ENCODE data around the gene ROBO2.

Gene ROBO2

DNA sequence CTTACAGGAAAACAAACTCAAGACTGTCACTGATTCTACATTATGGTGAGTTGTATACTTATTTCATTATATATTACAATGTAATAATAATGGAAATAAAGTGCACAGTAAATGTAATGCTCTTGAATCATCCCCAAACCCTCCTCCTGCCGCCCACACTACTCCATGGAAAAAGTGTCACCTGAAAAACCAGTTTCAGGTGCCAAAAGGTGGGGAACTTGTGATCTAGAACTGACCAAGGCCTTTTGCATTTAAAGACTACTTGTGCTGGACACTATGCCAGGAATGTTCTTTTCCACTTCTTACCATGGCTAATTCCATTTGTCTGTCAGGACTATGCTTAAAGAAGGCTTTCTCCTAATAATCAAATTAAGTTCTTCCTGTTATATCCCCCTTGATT, 32.3 kb downstream of the ROBO2 start:
- in situ Hi-C loops (cut with MboI; ENCODE audit: low sequenced_read_pairs, unreplicated experiment): no loop called here
- no peak for TF ChIP-seq CTCF (IDR thresholded peaks at IDR 0.05; ENCODE audit: borderline replicate concordance, control extremely low read depth, extremely low read depth, insufficient read depth, missing control alignments)
- DNase-seq (ENCODE audit: low spot score): no peak

DNA sequence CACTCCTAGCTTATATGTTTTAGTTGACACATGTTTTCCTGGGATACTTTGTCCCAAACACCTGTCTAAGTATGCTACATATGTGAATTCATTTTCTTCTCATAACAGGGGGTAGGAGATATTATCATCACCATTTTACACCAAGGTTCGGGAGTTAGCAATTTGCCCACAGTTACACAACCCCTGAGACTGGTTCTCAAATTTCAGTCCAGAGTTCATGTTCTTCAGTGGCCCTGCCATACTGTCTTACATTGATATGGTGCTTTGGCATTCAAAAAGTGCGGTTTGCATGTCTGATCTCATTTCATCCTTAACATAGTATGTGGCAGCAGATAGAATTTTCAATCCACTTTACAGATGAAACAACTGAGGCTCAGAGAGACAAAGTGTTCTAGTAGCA, 38.4 kb downstream of the ROBO2 start:
- in situ Hi-C loops (cut with MboI; ENCODE audit: low sequenced_read_pairs, unreplicated experiment): no loop called here
- no peak for TF ChIP-seq CTCF (IDR thresholded peaks at IDR 0.05; ENCODE audit: borderline replicate concordance, control extremely low read depth, extremely low read depth, insufficient read depth, missing control alignments)
- no peak for DNase-seq (ENCODE audit: low spot score)

GRCh38 chr3:77079988-77080610, 40.2 kb downstream of the ROBO2 start:
- no peak for TF ChIP-seq CTCF (IDR thresholded peaks at IDR 0.05; ENCODE audit: borderline replicate concordance, control extremely low read depth, extremely low read depth, insufficient read depth, missing control alignments)
- in situ Hi-C loops (cut with MboI; ENCODE audit: low sequenced_read_pairs, unreplicated experiment): no loop called here
- DNase-seq (ENCODE audit: low spot score): no peak

- no peak for DNase-seq (ENCODE audit: low spot score)
- no peak for TF ChIP-seq CTCF (IDR thresholded peaks at IDR 0.05; ENCODE audit: borderline replicate concordance, control extremely low read depth, extremely low read depth, insufficient read depth, missing control alignments)
- in situ Hi-C loops (cut with MboI; ENCODE audit: low sequenced_read_pairs, unreplicated experiment): no loop called here
Observed at GRCh38 chr3:77081240-77081661, 41.4 kb downstream of the ROBO2 start.

DNA sequence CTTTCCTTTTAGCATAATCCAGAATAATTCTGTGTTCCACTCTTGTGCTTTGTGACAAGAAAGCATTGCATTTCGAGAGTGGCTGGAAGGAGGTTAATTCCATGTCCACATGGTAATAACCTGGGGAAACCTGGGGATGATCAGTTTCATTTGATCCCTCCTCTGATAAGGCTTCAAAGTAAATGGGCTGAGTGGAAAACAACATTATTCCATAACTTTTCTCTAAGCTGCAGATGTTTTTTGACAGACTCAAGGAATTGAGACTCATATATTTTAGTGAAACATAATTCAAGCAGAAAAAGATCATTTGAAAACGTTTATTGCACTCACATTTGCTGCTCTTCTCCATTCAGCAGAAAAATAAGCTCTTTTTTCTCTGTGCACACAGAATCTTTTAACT, 44.6 kb downstream of the ROBO2 start:
- DNase-seq (ENCODE audit: low spot score): no peak
- no peak for TF ChIP-seq CTCF (IDR thresholded peaks at IDR 0.05; ENCODE audit: borderline replicate concordance, control extremely low read depth, extremely low read depth, insufficient read depth, missing control alignments)
- in situ Hi-C loops (cut with MboI; ENCODE audit: low sequenced_read_pairs, unreplicated experiment): no loop called here

GRCh38 chr3:77086408-77086807, 46.5 kb downstream of the ROBO2 start:
- in situ Hi-C loops (cut with MboI; ENCODE audit: low sequenced_read_pairs, unreplicated experiment): no loop called here
- TF ChIP-seq CTCF (IDR thresholded peaks at IDR 0.05; ENCODE audit: borderline replicate concordance, control extremely low read depth, extremely low read depth, insufficient read depth, missing control alignments): no peak
- DNase-seq (ENCODE audit: low spot score): no peak
